ENCODE measurements around the gene SAMD4A.

The SAMD4A gene

GRCh38 chr14:54814076-54814475 lies 247.1 kb downstream of the SAMD4A start:
- peak in 1 of 3 donors; percentile 10 for DNase-seq (ENCODE audit: low read depth in 3 of 3, low spot score in 1 of 3)

- no peak for DNase-seq (ENCODE audit: low read depth in 3 of 3, low spot score in 1 of 3)
These were observed 248.1 kb downstream of the SAMD4A start for GRCh38 chr14:54815016-54815415.

- DNase-seq (ENCODE audit: low read depth in 3 of 3, low spot score in 1 of 3), result no peak
These were observed 248.6 kb downstream of the SAMD4A start for GRCh38 chr14:54815515-54815914.

GRCh38 chr14:54816450-54816849 lies 249.5 kb downstream of the SAMD4A start:
- DNase-seq (ENCODE audit: low read depth in 3 of 3, low spot score in 1 of 3), result no peak

GRCh38 chr14:54817506-54817905 lies 250.6 kb downstream of the SAMD4A start:
- DNase-seq (ENCODE audit: low read depth in 3 of 3, low spot score in 1 of 3), result no peak

- DNase-seq (ENCODE audit: low read depth in 3 of 3, low spot score in 1 of 3), result no peak
These were observed 251.5 kb downstream of the SAMD4A start for GRCh38 chr14:54818201-54819133.

GRCh38 chr14:54822685-54823084 lies 255.8 kb downstream of the SAMD4A start:
- DNase-seq (ENCODE audit: low read depth in 3 of 3, low spot score in 1 of 3), result no peak

- no peak for DNase-seq (ENCODE audit: low read depth in 3 of 3, low spot score in 1 of 3)
These were observed 257.0 kb downstream of the SAMD4A start for GRCh38 chr14:54823757-54824549.

- DNase-seq (ENCODE audit: low read depth in 3 of 3, low spot score in 1 of 3), result no peak
These were observed 261.1 kb downstream of the SAMD4A start for GRCh38 chr14:54828037-54828436.

GRCh38 chr14:54829486-54830224 lies 262.7 kb downstream of the SAMD4A start:
- no peak for DNase-seq (ENCODE audit: low read depth in 3 of 3, low spot score in 1 of 3)

- no peak for DNase-seq (ENCODE audit: low read depth in 3 of 3, low spot score in 1 of 3)
These were observed 263.7 kb downstream of the SAMD4A start for GRCh38 chr14:54830650-54831049.

GRCh38 chr14:54834081-54834480 lies 267.2 kb downstream of the SAMD4A start:
- no peak for DNase-seq (ENCODE audit: low read depth in 3 of 3, low spot score in 1 of 3)

- DNase-seq (ENCODE audit: low read depth in 3 of 3, low spot score in 1 of 3), result no peak
These were observed 267.8 kb downstream of the SAMD4A start for GRCh38 chr14:54834727-54835126.

- no peak for DNase-seq (ENCODE audit: low read depth in 3 of 3, low spot score in 1 of 3)
These were observed 269.3 kb downstream of the SAMD4A start for GRCh38 chr14:54836231-54836630.

- DNase-seq (ENCODE audit: low read depth in 3 of 3, low spot score in 1 of 3), result no peak
These were observed 270.7 kb downstream of the SAMD4A start for GRCh38 chr14:54837508-54838149.

GRCh38 chr14:54838931-54839512 lies 272.1 kb downstream of the SAMD4A start:
- no peak for DNase-seq (ENCODE audit: low read depth in 3 of 3, low spot score in 1 of 3)

- DNase-seq (ENCODE audit: low read depth in 3 of 3, low spot score in 1 of 3), result no peak
These were observed 272.8 kb downstream of the SAMD4A start for GRCh38 chr14:54839701-54840119.

- no peak for DNase-seq (ENCODE audit: low read depth in 3 of 3, low spot score in 1 of 3)
These were observed 273.4 kb downstream of the SAMD4A start for GRCh38 chr14:54840336-54840735.

GRCh38 chr14:54840798-54841197 lies 273.9 kb downstream of the SAMD4A start:
- no peak for DNase-seq (ENCODE audit: low read depth in 3 of 3, low spot score in 1 of 3)

All from stimulated activated CD4-positive, alpha-beta T cell treated with anti-CD3 and anti-CD28 coated beads, TNF-alpha, amount 100 ng/mL, for 1 hour (primary cell).